ENCODE data around the gene HOXC13. TPM values are rescaled to one million over a fixed set of nuclear protein-coding genes. Genes with fewer than 3 reads are reported as not detected.

Gene HOXC13
- total RNA-seq, 2 donors from 2014 or later: not detected

DNA sequence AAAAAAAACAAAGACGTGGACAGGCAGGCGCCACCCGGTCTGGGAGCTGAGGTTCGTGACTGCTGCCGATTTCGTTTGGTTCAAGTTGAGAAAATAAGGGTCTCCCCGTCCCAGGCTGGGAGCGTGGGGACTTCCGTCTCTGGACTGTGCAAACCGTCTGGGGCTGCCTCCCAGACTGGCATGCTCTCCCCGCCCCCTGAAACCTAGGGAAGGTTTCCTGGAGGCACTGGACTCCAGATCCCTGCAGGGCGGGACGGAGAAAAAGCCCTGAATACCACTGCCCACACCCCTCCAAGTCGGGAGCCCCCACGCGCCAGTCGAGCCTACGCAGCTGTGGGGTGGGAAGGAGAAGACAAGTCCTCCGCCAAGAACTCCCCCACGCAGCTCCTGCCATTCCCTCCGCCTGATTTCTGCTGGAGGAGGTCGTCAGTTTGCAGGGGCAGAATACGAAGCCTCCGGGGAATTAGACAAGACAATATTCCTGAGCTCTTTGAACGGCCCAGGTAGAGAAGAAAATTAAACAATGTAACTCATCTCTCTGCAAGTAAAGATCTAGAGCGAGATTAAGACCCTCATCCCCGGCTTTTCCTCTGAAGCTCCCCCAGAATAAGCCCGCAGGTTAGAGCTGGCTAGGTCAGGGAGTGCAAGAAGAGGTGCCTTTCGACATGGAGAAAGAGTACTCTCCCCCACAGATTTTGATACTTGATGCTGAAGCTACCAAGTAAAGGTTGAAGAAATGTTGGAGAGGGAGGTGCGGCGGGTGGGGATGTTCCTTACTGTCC lies 10.4 kb upstream of the HOXC13 start:
- no peaks in the 10 kb centered on the region for H3K9me3 ChIP-seq
- TF ChIP-seq, protein P1, sequence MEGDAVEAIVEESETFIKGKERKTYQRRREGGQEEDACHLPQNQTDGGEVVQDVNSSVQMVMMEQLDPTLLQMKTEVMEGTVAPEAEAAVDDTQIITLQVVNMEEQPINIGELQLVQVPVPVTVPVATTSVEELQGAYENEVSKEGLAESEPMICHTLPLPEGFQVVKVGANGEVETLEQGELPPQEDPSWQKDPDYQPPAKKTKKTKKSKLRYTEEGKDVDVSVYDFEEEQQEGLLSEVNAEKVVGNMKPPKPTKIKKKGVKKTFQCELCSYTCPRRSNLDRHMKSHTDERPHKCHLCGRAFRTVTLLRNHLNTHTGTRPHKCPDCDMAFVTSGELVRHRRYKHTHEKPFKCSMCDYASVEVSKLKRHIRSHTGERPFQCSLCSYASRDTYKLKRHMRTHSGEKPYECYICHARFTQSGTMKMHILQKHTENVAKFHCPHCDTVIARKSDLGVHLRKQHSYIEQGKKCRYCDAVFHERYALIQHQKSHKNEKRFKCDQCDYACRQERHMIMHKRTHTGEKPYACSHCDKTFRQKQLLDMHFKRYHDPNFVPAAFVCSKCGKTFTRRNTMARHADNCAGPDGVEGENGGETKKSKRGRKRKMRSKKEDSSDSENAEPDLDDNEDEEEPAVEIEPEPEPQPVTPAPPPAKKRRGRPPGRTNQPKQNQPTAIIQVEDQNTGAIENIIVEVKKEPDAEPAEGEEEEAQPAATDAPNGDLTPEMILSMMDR (IDR thresholded peaks at IDR 0.05): no peak
- no peak for TF ChIP-seq POLR2A (IDR thresholded peaks at IDR 0.05)
- ATAC-seq: no peak
- H3K36me3 ChIP-seq (replicated peaks in 1 of 2; ENCODE audit: insufficient read depth in 1 of 2, low read depth in 2 of 2): no peaks in the 10 kb centered on the region
- no peak for DNase-seq
- H3K27me3 ChIP-seq: peaks cover 0 to 22% of the 10 kb centered on the region in 2 donors
- H3K4me3 ChIP-seq: no peak overlapping the region
- intact Hi-C loops (cut with DNase I): no loop called here
- 5 to 9% methylated on average over 26 to 31 of the region's 31 CpGs for WGBS, 2 donors
- H3K4me1 ChIP-seq: no peaks in the 10 kb centered on the region
- no peak overlapping the region for H3K27ac ChIP-seq

DNA sequence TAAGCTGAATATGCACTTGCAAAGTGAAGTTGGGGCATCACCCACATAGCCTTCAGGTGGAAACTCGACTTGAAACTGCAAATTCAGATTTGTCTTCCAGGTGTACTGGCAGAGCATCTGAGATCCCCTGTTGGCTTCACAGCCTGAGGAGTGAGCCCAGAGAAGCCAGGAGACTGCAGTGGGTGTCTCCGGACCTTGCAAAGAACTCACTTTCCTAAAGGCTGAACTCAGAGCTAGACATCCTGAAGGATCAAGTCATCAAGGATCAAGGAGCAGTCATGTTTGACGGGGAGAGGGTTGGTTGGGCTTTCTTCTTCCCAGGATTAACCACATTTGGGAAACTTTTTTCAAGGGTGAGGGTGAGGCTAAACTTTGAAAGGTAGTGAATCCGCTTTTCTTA lies 9.1 kb upstream of the HOXC13 start:
- TF ChIP-seq, protein P1 (IDR thresholded peaks at IDR 0.05): no peak
- TF ChIP-seq POLR2A (IDR thresholded peaks at IDR 0.05): no peak
- no peak overlapping the region for H3K27ac ChIP-seq
- H3K36me3 ChIP-seq (replicated peaks in 1 of 2; ENCODE audit: insufficient read depth in 1 of 2, low read depth in 2 of 2): no peaks in the 10 kb centered on the region
- H3K27me3 ChIP-seq: peaks cover 0 to 22% of the 10 kb centered on the region in 2 donors
- no peaks in the 10 kb centered on the region for H3K9me3 ChIP-seq
- 12 to 13% methylated on average over 3 to 4 of the region's 4 CpGs for WGBS, 2 donors
- intact Hi-C loops (cut with DNase I): no loop called here
- DNase-seq: no peak
- H3K4me1 ChIP-seq: no peaks in the 10 kb centered on the region
- H3K4me3 ChIP-seq: no peak overlapping the region
- ATAC-seq: no peak

DNA sequence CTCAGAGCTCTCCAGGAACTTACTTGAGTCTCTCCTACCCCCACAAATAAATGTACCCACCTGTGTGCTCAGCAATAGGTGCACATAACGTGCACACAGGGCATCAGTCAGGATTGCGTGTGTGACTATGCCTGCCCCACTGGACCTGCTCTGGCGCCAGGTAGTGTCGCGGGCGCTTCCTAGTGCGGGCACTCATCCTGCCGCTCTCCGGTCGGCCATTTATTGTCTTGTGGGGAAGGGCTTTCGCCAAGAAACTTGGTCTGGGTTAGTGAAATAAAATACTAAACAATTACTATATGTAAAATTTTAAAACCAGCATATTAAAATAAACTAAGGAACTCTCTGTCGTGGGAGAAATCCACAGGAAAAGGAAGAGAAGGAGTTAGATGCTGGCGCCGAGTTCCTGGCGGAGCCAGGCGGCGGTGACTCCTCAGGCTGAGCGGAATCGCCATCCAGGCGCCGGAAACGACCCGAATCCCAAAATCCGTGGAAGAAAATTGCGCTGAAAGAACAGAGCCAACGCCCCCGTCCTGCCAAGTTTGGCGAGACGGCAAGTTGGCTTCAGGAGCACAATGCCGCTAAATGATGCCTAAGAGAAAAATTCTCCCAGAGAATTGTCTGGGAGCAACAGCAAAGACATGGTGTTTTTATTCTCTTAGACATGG lies 7.9 kb upstream of the HOXC13 start:
- Histone ChIP-seq H3K4me3 (no peak overlapping the region), H3K36me3 (replicated peaks in 1 of 2; ENCODE audit: insufficient read depth in 1 of 2, low read depth in 2 of 2) (no peaks in the 10 kb centered on the region), H3K9me3 (no peaks in the 10 kb centered on the region), H3K27me3 (peaks cover 0 to 30% of the 10 kb centered on the region in 2 donors), H3K27ac (no peak overlapping the region), H3K4me1 (peaks cover 4% of the 10 kb centered on the region)
- intact Hi-C loops (cut with DNase I): no loop called here
- no peak for ATAC-seq
- no peak for DNase-seq
- TF ChIP-seq, protein P1 (IDR thresholded peaks at IDR 0.05): no peak
- TF ChIP-seq POLR2A (IDR thresholded peaks at IDR 0.05): no peak
- 4 to 8% methylated on average over 30 of the region's 30 CpGs for WGBS, 2 donors

DNA sequence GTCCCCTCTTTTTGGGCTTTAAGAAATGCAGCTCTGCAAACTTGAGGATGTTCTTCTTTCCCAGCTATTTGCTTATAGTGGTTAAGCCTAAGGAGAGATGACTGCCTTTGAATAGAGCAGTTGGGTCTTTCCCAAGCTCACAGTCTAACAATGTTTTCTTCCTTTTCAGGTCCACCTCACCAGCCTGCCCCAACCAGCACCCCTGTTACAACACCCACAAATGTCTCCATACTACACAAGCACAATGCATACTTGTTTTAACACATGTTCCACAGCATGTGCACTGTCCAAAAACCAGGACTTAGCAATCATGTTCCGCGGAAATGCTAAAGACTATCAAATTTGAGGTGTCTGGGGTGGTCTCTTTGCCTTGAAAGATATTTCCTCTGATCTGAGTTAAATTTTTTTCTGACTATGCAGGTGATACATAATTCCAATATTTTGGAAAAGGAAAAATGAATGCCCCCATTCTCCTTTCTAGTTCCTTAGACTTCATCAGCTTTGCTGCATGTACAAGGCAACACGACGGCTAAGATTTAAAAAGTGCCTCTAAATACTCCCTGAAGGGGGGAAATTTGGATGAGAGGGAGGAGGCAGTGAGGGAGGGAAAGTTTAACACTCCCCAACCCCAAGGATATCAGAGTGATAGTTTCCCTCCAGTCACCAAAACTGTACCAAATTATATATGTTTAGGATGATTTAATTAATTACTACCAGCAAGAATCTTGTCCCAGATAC lies 6.6 kb upstream of the HOXC13 start:
- no peak overlapping the region for H3K27ac ChIP-seq
- H3K4me1 ChIP-seq: peaks cover 7% of the 10 kb centered on the region
- no peak for DNase-seq
- TF ChIP-seq, protein P1 (IDR thresholded peaks at IDR 0.05): no peak
- TF ChIP-seq POLR2A (IDR thresholded peaks at IDR 0.05): no peak
- intact Hi-C loops (cut with DNase I): no loop called here
- no peaks in the 10 kb centered on the region for H3K9me3 ChIP-seq
- no peak for ATAC-seq
- H3K27me3 ChIP-seq: peaks cover 0 to 38% of the 10 kb centered on the region in 2 donors
- whole genome bisulfite sequencing, 2 donors: 29 to 40% methylated on average over 4 of the region's 4 CpGs
- H3K36me3 ChIP-seq (replicated peaks in 1 of 2; ENCODE audit: insufficient read depth in 1 of 2, low read depth in 2 of 2): no peaks in the 10 kb centered on the region
- no peak overlapping the region for H3K4me3 ChIP-seq
